Measurements from ENCODE around the gene PDXDC1.
"Not testable (repeated sequence)": the region's sequence is repeated elsewhere in the genome, so short reads cannot be mapped to it uniquely, and the experiment has no call there.

Gene PDXDC1, protein sequence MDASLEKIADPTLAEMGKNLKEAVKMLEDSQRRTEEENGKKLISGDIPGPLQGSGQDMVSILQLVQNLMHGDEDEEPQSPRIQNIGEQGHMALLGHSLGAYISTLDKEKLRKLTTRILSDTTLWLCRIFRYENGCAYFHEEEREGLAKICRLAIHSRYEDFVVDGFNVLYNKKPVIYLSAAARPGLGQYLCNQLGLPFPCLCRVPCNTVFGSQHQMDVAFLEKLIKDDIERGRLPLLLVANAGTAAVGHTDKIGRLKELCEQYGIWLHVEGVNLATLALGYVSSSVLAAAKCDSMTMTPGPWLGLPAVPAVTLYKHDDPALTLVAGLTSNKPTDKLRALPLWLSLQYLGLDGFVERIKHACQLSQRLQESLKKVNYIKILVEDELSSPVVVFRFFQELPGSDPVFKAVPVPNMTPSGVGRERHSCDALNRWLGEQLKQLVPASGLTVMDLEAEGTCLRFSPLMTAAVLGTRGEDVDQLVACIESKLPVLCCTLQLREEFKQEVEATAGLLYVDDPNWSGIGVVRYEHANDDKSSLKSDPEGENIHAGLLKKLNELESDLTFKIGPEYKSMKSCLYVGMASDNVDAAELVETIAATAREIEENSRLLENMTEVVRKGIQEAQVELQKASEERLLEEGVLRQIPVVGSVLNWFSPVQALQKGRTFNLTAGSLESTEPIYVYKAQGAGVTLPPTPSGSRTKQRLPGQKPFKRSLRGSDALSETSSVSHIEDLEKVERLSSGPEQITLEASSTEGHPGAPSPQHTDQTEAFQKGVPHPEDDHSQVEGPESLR

GRCh38 chr16:14974656-14975417, at the start of gene PDXDC1:
PDXDC1 (plus strand) TSS chr16:14975026; CDS start chr16:14975200, 174 bp downstream.
- peak; percentile 96 for DNase-seq

- not testable (repeated sequence) for DNase-seq
Observed at GRCh38 chr16:14928064-14928714, 46.6 kb upstream of the PDXDC1 start.

GRCh38 chr16:14929176-14929575, 45.6 kb upstream of the PDXDC1 start:
- DNase-seq: not testable (repeated sequence)

DNA sequence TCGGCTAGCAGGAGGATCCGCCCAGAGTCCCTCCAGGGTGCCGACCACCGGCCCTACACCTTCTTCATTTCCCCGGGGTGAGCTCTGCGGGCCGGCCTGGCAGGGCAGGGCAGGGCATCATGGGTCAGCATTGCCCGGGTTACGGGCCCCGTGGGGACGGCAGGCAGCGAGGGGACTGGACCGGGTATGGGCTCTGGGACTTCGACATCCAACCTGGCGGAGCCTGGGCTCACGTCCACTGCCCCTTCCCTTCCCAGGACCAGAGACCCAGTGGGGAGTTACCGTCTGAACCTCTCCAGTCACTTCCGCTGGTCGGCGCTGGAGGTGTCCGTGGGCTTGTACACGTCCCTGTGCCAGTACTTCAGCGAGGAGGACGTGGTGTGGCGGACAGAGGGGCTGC, 44.6 kb upstream of the PDXDC1 start:
- DNase-seq: not testable (repeated sequence)

GRCh38 chr16:14930971-14931370, 43.9 kb upstream of the PDXDC1 start:
- DNase-seq: not testable (repeated sequence)

DNA sequence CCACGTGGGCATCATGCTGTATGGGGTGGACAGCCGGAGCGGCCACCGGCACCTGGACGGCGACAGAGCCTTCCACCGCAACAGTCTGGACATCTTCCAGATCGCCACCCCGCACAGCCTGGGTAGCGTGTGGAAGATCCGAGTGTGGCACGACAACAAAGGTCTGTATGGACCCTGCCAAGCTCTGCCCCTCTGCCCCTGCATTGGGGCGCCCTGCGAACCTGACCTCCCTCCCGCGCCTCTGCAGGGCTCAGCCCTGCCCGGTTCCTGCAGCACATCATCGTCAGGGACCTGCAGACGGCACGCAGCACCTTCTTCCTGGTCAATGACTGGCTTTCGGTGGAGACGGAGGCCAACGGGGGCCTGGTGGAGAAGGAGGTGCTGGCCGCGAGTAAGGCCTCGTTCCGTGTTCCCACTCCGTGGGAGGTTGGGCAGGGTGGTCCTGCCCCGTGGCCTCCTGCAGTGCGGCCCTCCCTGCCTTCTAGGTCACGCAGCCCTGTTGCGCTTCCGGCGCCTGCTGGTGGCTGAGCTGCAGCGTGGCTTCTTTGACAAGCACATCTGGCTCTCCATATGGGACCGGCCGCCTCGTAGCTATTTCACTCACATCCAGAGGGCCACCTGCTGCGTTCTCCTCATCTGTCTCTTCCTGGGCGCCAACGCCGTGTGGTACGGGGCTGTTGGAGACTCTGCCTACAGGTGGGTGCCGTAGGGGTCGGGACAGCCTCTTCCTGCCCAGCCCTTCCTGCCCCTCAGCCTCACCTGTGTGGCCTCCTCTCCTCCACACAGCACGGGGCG, 42.0 kb upstream of the PDXDC1 start:
- DNase-seq: peak; percentile 51

DNA sequence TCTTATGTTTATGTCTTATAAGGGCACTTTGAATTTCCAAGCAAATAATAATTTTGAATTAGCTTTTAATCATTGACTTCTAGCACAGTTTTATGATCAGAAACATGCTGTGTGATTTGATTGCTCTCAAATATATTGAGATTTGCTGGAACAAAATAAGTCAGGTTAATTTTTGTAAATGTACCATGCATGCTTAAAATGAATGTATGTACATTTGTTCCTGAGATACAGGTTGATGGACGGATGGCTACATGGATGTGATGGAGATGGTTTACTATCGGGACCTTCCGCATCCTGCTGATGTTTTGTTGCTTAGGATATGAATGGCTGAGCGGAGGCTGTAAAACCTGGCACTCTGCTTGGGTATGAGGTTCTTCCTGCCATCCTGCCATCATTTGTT, 37.7 kb upstream of the PDXDC1 start, which contains the start of gene NPIPA1:
NPIPA1 (plus strand) TSS at position 301 of the 400 bp plus-strand sequence; CDS start at position 301, 0 bp downstream.
- DNase-seq: not testable (repeated sequence)

DNA sequence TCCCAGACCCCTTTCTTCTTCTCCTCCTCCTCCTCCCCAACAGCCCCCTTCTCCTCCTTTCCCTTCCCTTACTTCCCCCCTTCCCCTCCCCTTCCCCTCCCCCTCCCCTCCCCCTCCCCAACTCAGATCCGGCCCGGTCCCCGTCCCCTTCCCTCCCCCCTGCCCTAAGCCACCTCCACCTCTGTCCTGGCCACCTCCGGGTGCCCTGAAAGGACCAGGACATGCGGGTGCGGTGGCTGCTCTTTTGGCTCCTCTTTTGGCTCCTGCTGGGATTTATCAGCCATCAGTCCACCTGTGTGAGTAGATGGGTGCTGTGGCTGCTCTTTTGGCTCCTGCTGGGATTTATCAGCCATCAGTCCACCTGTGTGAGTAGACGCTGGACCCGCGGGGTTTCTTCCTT, 36.8 kb upstream of the PDXDC1 start:
- not testable (repeated sequence) for DNase-seq

- not testable (repeated sequence) for DNase-seq
Observed at GRCh38 chr16:14942686-14943085, 32.1 kb upstream of the PDXDC1 start.

GRCh38 chr16:14955546-14956231, 19.1 kb upstream of the PDXDC1 start:
- DNase-seq: no peak

DNA sequence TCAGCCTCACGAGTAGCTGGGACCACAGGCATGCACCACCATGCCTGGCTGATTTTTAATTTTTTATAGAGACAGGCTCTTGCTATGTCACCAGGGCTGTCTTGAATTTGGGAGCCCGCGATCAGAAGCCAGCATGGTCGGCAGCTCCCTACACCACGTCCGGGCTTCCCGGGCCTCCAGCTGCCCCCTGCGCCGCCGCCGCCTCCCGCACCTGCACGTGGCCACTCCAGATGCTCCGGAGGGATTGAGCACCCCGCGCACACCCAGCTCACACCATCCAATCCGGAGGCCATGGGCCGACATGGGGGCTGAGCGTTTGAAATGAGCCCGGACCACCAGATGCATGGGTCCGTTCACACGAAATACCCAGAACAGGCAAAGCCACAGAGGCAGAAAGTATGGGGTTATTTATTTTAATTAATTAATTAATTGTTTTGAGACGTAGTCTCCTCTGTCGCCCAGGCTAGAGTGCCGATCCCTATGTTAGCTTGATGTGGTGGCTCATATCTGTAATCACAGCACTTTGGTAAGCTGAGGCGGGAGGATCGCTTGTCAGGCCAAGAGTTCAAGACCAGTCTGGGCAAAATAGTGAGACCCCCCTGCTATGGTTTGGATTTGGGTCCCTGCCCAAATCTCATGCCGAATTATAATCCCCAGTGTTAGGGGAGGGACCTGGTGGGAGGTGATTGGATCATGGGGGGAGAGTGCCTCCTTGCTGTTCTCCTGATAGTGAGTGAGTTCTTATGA, 17.1 kb upstream of the PDXDC1 start:
- DNase-seq: no peak

- no peak for DNase-seq
Observed at GRCh38 chr16:14958323-14958600, 16.6 kb upstream of the PDXDC1 start.

GRCh38 chr16:14958970-14959369, 15.9 kb upstream of the PDXDC1 start:
- no peak for DNase-seq

- no peak for DNase-seq
Observed at GRCh38 chr16:14961405-14962186, 13.2 kb upstream of the PDXDC1 start.

- DNase-seq: no peak
Observed at GRCh38 chr16:14963281-14964173, 11.3 kb upstream of the PDXDC1 start.

GRCh38 chr16:14965328-14965727, 9.5 kb upstream of the PDXDC1 start:
- DNase-seq: no peak

DNA sequence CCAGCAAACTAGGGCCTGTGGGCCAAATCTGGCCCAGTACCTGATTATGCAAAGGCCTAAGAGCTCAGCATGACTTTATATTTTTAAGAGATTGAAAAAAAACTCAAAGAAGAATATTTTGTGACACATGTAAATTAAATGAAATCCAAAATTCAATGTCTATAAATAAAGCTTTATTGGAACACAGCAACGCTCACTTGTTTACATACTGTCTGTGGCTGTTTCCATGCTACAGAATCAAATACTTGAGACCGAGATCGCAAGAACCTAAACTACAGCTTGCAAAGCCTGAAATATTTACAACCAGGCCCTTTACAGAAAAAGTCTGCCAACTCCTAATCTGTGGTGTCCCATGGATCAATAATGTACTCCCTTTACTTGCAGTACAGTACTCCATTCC, 5.0 kb upstream of the PDXDC1 start:
- not testable (repeated sequence) for DNase-seq

GRCh38 chr16:14971621-14972228, 3.1 kb upstream of the PDXDC1 start:
- DNase-seq: not testable (repeated sequence)
